ENCODE data around the gene TMEM161B.
"Not testable (repeated sequence)": the region's sequence is repeated elsewhere in the genome, so short reads cannot be mapped to it uniquely, and the experiment has no call there.

TMEM161B gene

GRCh38 chr5:88250010-88250409 lies 18.6 kb downstream of the TMEM161B start:
- no peak for DNase-seq (ENCODE audit: low spot score)
- no peak for FAIRE-seq

DNA sequence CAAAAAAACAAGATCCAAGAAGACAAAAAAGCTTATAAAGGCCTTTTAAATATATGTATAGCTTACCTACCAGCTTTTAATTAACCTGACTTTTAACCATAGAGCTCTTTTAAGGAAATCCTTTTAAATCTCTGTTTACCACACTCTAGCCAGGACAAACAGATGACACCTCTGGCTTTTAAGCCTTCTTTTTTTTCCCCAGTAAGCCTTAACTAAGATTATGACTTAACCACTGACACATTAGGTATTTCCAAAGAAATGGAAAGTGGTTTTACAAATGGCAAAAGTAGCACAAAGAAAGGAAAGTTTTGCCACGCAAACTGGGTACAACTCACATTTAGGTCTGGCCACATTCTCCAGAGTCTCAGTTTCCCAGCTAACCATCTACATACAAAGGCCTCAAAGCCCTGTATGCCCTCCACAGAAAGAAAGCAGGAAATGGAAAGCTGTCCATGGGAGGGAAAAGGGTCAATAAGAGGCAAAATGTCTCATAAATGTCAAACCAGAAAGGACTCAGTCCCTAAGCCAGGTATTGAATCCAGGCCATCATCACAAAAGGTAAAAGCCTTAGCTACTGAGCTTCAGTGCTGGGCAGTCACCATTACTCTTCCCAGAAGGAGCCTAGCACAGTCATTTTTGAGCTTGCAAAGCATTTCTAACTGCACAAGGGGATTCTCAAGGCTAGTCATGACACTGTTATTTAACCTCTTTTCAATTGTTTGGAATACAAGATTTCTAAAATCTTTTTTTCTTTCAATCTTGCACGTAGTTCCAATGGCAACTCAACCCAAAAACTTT lies 19.7 kb downstream of the TMEM161B start:
- DNase-seq (ENCODE audit: low spot score) (no peak), FAIRE-seq (no peak)

- FAIRE-seq = no peak
- DNase-seq (ENCODE audit: low spot score) = no peak
Measured at GRCh38 chr5:88248094-88248493, 20.6 kb downstream of the TMEM161B start.

DNA sequence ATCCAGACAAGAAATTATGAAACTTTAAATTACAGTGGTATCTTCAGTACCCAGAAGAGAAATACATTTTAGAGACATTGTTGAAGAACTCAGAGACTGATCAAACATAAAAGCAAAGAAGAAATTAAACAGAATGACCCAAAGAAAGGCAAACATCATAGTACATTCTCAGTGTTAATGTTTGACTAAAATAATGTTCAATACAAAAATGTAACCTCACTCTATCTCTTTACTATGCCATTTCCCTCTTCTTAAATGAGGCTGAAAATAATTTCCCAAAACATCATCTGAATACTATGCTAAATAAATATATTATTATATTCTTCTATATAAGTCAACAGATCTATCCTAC lies 22.8 kb downstream of the TMEM161B start:
- no peak for DNase-seq (ENCODE audit: low spot score)
- no peak for FAIRE-seq

DNA sequence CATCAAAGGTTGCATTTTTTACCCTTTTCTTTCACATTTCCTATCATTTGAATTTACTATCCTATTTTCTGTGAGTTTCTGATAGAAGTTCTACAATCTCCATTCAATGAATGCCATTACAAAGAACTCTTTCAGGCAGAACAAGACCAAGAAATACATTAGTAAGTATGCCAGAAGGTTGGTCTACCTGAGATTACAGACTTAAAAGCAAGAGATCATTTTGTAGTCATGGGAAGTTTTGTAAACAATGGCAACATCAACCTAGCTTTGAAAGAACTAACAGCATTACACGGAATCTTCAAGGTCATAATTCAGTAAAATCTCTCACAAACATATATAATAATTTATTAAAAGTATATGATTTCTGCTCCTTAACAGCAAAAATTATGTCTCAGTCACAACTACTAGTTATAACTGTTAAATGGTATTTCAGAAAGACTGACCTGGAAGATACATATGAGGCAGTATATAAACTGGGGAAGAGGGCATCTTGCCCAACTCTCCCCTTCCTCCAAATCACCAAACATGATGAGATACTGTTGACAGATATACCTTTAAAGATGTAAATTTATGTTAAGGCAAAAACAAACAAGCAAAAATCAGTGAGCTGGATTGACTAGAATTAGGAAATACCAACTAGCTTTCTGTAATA lies 23.3 kb downstream of the TMEM161B start:
- FAIRE-seq (no peak), DNase-seq (ENCODE audit: low spot score) (no peak)

- no peak for FAIRE-seq
- DNase-seq (ENCODE audit: low spot score) = no peak
Measured at GRCh38 chr5:88244686-88245085, 24.0 kb downstream of the TMEM161B start.

GRCh38 chr5:88243493-88243892 lies 25.2 kb downstream of the TMEM161B start:
- not testable (repeated sequence) for FAIRE-seq; DNase-seq (ENCODE audit: low spot score)

DNA sequence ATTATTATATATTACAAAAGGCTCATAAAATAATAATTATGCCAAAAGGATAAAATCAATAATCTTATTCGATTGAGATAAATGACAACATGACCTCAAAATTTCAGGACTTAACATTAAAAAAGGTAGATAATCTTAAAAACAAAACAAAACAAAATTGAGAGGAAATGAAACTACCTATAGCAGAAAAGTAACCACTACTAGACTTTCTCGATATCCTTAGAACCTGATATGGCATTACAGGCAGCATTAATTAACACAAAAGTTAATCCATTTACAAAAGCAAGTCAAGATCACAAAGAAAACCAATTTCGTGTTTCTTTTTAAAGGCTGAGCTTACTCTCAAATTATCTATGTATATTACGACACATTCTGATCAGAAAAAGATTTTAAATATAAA lies 29.9 kb downstream of the TMEM161B start:
- no peak for DNase-seq (ENCODE audit: low spot score)
- FAIRE-seq = no peak

DNA sequence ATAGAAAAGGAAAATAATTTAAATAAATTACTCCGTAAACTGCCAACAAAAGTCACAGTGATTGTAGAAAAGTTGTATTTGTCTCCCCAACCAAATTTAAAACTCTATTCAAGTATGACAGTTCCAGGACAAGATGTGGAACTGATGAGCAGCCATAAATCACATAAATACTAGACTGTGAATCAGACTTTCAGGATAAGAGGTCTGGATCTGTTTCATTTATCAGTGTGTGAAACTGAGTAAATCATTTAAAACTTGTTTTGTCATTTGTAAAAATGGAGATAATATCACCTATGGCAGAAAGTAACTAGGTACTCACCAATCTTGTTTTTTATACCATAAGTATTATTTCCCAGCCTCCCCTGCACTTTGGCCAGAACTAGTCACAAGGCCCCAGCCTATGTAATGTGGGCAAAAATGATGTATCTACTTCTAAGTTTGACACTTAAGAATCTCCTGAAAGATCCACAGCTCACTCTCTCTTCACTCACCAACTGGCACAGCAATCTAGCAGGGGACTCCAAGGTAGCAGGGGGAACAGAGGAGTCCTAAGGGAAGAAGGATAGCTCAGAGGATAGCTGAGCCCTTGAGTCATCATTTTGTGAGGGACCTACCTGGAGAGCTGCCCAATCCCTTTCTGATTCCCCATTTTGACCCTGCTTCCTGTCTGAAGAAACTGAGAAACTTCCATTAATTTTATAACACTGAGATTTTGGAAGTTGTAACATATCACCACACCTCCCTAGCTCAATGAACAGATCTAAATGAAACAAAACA lies 31.6 kb downstream of the TMEM161B start:
- FAIRE-seq (no peak), DNase-seq (ENCODE audit: low spot score) (no peak)

DNA sequence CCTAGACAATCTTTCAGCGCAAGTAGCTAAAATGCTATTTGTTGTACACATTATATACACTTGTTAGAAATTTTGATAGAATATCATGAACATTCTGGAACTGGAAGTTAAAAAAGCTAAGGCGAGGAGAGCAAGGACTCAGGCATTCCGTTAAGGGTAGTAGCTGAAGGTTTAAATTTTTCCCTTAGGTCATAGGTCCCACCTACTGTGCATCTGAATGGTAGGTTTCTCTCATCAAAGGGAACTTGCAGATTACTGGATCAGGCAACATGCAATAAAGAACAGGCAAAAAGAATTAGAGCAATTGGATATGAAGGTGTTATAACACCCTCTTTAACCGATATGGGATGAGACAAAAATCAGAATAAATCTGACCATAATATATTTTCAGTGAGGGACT lies 32.8 kb downstream of the TMEM161B start:
- DNase-seq (ENCODE audit: low spot score) (no peak), FAIRE-seq (no peak)

GRCh38 chr5:88235346-88235745 lies 33.3 kb downstream of the TMEM161B start:
- FAIRE-seq (no peak), DNase-seq (ENCODE audit: low spot score) (no peak)

DNA sequence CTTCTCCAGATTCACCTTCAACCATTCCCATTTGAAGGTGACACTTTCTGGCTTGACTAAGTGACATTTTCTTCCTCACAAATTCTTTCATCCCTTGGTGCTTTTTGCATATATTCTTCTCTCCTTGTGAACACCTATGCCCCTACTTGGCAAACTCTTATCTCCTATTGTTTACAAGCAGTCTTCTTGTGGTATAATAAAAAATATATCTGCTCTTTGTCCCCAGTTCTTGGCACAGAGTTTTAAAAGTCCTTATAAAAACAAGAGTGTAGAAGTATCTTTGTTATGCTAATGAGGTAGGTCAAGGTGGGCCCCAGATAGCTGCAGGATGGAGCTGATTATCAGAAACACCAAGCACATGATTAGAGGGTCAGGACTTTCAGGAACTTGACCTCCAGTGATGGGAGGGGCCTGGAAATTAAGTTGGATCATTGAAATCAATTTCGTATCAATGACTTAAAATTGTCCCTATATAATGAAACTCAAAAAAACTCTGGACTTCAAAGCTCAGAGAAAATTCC lies 38.0 kb downstream of the TMEM161B start:
- FAIRE-seq (no peak), DNase-seq (ENCODE audit: low spot score) (no peak)

- no peak for DNase-seq (ENCODE audit: low spot score)
- no peak for FAIRE-seq
Measured at GRCh38 chr5:88226881-88227450, 41.7 kb downstream of the TMEM161B start.

DNA sequence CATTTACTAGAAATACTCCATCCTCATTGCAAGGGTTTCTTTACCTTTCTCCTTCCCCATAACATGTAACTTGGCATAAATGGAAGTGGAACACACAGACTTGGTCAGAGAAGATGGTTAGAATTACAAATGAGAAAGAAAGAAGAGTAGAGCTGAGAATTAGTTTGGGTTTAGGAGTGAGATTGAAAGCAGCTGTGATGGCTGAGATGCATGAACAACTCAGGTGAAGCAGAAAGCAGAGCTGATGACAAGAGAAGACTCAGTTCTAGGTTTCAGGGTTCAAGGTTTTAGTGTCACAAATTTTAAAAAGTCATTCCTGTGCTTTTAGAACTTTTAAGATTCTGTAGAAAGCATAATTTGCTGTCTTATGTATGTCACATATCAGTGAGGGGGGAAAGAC lies 54.0 kb downstream of the TMEM161B start:
- DNase-seq (ENCODE audit: low spot score) = no peak
- no peak for FAIRE-seq

DNA sequence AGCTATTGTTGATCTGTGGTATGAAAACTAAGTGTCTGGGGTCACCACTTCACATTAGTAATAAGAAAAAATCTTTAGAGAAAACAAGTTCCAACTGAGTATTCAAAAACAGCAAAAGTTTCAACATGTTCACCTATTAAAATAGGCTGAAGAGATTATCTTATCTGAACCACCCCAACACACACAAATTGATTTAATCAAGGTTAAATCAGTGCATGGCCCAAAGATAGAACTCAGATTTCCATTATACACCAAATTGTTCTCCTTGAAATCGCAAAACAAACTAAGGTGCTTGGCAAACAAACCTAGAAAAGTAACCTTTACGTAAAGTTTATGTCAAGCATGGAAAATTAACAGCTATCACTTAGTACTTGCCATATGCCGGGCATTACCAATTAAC lies 61.1 kb downstream of the TMEM161B start:
- no peak for FAIRE-seq
- DNase-seq (ENCODE audit: low spot score) = no peak

DNA sequence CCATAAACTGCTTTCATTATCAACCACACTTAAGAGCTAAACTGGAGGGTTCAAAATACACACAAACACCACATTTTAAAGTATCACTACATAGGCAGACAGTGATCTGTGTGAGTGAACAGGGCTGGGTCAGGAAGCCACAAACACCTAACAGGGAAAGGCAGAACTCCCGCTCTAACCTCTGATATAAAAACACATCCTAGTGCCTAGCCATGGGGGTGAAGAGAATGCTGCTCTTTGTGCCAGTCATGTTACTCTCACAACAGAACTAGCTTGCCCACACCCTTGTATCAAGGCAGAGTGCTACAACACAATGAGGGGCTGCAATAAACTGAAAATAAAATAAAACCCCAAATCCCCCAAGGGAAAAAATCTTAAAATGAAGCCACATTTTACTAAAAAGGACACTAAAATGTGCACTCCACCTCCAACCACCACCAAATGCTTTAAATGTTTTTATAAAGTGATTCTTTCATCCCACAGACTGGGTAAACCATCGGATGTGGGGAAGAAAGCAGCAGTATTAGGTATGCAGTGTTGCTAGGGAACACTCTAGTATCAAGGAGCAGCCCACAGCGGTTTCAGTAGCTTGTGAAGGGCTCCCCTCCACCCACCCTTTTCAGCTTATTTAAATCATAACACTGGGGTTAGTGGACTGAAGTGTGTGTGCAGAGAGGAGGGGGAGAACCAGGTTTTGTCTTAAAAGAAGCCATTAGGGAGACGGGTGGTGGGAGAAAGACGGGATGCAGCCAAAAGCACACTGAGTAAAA lies 64.5 kb downstream of the TMEM161B start:
- FAIRE-seq = no peak
- no peak for DNase-seq (ENCODE audit: low spot score)

- FAIRE-seq (no peak), DNase-seq (ENCODE audit: low spot score) (no peak)
Measured at GRCh38 chr5:88195636-88196035, 73.0 kb downstream of the TMEM161B start.

DNA sequence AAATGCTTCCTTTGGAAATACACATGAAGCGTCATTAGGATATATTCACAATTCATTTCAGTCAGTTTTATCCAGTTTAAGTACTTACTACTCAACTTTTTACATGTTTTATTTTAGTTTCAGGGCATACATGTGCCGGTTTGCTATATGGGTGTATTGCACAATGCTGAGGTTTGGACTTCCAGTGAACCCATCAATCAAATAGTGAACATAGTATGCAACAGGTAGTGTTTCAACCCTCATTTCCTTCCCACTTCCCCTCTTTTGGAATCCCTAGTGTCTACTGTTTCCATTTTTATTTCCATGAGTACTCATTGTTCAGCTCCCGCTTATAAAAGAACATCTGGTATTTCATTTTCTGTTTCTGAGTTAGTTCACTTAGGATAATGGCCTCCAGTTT lies 74.7 kb downstream of the TMEM161B start:
- no peak for DNase-seq (ENCODE audit: low spot score)
- FAIRE-seq = no peak

- FAIRE-seq (no peak), DNase-seq (ENCODE audit: low spot score) (no peak)
Measured at GRCh38 chr5:88190106-88190834, 78.4 kb downstream of the TMEM161B start.

DNA sequence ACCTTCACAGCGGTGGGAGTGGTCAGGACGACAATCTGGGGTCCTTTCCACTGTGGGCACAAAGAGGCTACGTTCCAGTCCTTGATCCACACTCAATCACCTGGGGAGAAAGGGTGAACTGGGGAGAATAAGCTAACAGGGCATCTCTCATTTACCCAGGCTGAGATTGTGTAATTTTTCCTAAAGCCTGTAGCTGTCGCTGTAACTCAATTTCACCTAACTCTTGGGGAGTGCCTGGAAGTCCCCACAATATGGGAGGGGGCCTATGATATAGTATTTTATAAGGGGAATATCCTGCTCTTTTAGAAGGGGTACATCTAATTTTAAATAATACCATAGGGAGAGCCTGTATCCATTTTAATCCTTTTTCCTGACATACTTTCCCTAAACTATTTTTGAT lies 79.2 kb downstream of the TMEM161B start:
- not testable (repeated sequence) for DNase-seq (ENCODE audit: low spot score); FAIRE-seq
